D341Med (cell line): ENCODE data around the gene UQCRC1.

ENCODE experiments used
- DNase-seq: peaks from one replicate; pipeline ENCODE4 v3.0.0; 2012; ENCODE audit warnings: low spot score

The UQCRC1 gene

GRCh38 chr3:48609088-48610005, at the start of gene UQCRC1:
UQCRC1 (minus strand) TSS chr3:48609646; CDS start chr3:48609620, 26 bp downstream.
- DNase-seq: peak; percentile 99

GRCh38 chr3:48656841-48657281, 47.4 kb upstream of the UQCRC1 start:
- DNase-seq: no peak

GRCh38 chr3:48656061-48656840, 46.8 kb upstream of the UQCRC1 start:
- no peak for DNase-seq

GRCh38 chr3:48655606-48656005, 46.2 kb upstream of the UQCRC1 start:
- no peak for DNase-seq

- no peak for DNase-seq
These were observed 45.6 kb upstream of the UQCRC1 start for GRCh38 chr3:48655063-48655462.

GRCh38 chr3:48652923-48653715, 43.7 kb upstream of the UQCRC1 start:
- DNase-seq: no peak

- no peak for DNase-seq
These were observed 42.3 kb upstream of the UQCRC1 start for GRCh38 chr3:48651771-48652170.

GRCh38 chr3:48650723-48651122, 41.3 kb upstream of the UQCRC1 start:
- no peak for DNase-seq

GRCh38 chr3:48648188-48648850, 38.9 kb upstream of the UQCRC1 start:
- no peak for DNase-seq

GRCh38 chr3:48647714-48648113, 38.3 kb upstream of the UQCRC1 start:
- DNase-seq: no peak

- DNase-seq: no peak
These were observed 35.7 kb upstream of the UQCRC1 start for GRCh38 chr3:48644898-48645760.

- DNase-seq: no peak
These were observed 33.2 kb upstream of the UQCRC1 start for GRCh38 chr3:48642605-48643004.

GRCh38 chr3:48641396-48641795, 31.9 kb upstream of the UQCRC1 start:
- no peak for DNase-seq

- no peak for DNase-seq
These were observed 30.6 kb upstream of the UQCRC1 start for GRCh38 chr3:48639944-48640606.

GRCh38 chr3:48637305-48637704, 27.9 kb upstream of the UQCRC1 start:
- no peak for DNase-seq

- no peak for DNase-seq
These were observed 26.8 kb upstream of the UQCRC1 start for GRCh38 chr3:48636149-48636655.

- peak; percentile 100 for DNase-seq
These were observed 26.0 kb upstream of the UQCRC1 start, which contains the start of gene SLC26A6 for GRCh38 chr3:48635222-48636021. SLC26A6 (minus strand) TSS chr3:48635461; CDS start chr3:48635393, 68 bp downstream.

- DNase-seq: peak; percentile 77
These were observed 25.3 kb upstream of the UQCRC1 start for GRCh38 chr3:48634661-48635221.
